Activated B cell treated with CpG ODN at 0.5 μM for 24 hours (primary cell): ENCODE data around the gene FMR1. TPM values are rescaled to one million over a fixed set of nuclear protein-coding genes. Genes with fewer than 3 reads are reported as not detected.

Source experiments
- ATAC-seq: fragments of 200-7000 bp; cut with Tn5 transposase; one replicate; pipeline ENCODE4 v1.10.0; 2021; ENCODE audit warnings: low read depth, mild to moderate bottlenecking, moderate library complexity
- CTCF ChIA-PET: fragments of 350-600 bp; sonication (Branson Sonifier 250); formaldehyde crosslinking; loops from one replicate; lab custom pipeline; 2021; ENCODE audit warnings: antibody characterized with exemption; lab: Charles Lee
- POLR2A ChIA-PET: fragments of 350-600 bp; sonication (Branson Sonifier 250); formaldehyde crosslinking; loops from one replicate; lab custom pipeline; 2021; ENCODE audit warnings: antibody characterized with exemption; lab: Charles Lee
- DNase-seq: peaks from one replicate; pipeline ENCODE4 v3.0.0; 2022
- H3K27ac Mint-ChIP-seq: one replicate; pipeline ENCODE4 v1.8.0; 2020; ENCODE audit warnings: mixed read lengths
- H3K27me3 Mint-ChIP-seq: one replicate; pipeline ENCODE4 v1.8.0; 2021; ENCODE audit warnings: mixed read lengths
- H3K36me3 Mint-ChIP-seq: one replicate; pipeline ENCODE4 v1.8.0; 2021; ENCODE audit warnings: low read depth, mixed read lengths
- H3K4me1 Mint-ChIP-seq: one replicate; pipeline ENCODE4 v1.8.0; 2021; ENCODE audit warnings: mixed read lengths
- H3K4me3 Mint-ChIP-seq: one replicate; pipeline ENCODE4 v1.8.0; 2020; ENCODE audit warnings: mild to moderate bottlenecking, mixed read lengths
- H3K9me3 Mint-ChIP-seq: one replicate; pipeline ENCODE4 v1.8.0; 2020; ENCODE audit warnings: mixed read lengths
- intact Hi-C: fragments of 100-400 bp; cut with micrococcal nuclease; formaldehyde crosslinking; loops from one replicate; pipeline ENCODE4 v1.15.1; 2024
- total RNA-seq: library from RNA; stranded (reverse); gene quantifications from 2 replicates; pipeline ENCODE4 v1.2.3, GENCODE V29; 2022
- TF ChIP-seq, protein P1 (sequence below): fragments of 200-600 bp; IDR thresholded peaks from one replicate; pipeline ENCODE4 v1.8.0; 2022; ENCODE audit warnings: antibody characterized with exemption, mild to moderate bottlenecking

Gene FMR1
- total RNA-seq, 1 donor from 2014 or later, result 60.3 TPM

DNA sequence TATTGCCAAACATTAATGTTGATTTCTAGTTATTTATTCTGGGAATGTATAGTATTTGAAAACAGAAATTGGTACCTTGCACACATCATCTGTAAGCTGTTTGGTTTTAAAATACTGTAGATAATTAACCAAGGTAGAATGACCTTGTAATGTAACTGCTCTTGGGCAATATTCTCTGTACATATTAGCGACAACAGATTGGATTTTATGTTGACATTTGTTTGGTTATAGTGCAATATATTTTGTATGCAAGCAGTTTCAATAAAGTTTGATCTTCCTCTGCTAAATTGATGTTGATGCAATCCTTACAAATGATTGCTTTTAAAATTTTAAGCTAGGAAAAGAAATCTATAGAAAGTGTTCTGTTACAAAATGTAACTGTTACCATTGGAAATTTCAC, 38.6 kb downstream of the FMR1 start:
- no peak overlapping the region for H3K27ac Mint-ChIP-seq
- H3K36me3 Mint-ChIP-seq, result peaks cover 28% of the 10 kb centered on the region
- no peaks in the 10 kb centered on the region for H3K4me1 Mint-ChIP-seq
- no peak for DNase-seq
- no peaks in the 10 kb centered on the region for H3K27me3 Mint-ChIP-seq
- POLR2A ChIA-PET, result no interaction called here
- no peak overlapping the region for H3K4me3 Mint-ChIP-seq
- TF ChIP-seq, protein P1, sequence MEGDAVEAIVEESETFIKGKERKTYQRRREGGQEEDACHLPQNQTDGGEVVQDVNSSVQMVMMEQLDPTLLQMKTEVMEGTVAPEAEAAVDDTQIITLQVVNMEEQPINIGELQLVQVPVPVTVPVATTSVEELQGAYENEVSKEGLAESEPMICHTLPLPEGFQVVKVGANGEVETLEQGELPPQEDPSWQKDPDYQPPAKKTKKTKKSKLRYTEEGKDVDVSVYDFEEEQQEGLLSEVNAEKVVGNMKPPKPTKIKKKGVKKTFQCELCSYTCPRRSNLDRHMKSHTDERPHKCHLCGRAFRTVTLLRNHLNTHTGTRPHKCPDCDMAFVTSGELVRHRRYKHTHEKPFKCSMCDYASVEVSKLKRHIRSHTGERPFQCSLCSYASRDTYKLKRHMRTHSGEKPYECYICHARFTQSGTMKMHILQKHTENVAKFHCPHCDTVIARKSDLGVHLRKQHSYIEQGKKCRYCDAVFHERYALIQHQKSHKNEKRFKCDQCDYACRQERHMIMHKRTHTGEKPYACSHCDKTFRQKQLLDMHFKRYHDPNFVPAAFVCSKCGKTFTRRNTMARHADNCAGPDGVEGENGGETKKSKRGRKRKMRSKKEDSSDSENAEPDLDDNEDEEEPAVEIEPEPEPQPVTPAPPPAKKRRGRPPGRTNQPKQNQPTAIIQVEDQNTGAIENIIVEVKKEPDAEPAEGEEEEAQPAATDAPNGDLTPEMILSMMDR, result no peak
- intact Hi-C loops, result no loop called here
- ATAC-seq, result no peak
- CTCF ChIA-PET, result no interaction called here
- no peaks in the 10 kb centered on the region for H3K9me3 Mint-ChIP-seq

- intact Hi-C loops, result no loop called here
- DNase-seq (no peak), ATAC-seq (no peak)
- peaks cover 14% of the 10 kb centered on the region for H3K36me3 Mint-ChIP-seq
- ChIA-PET CTCF (no interaction called here), POLR2A (no interaction called here)
- H3K27ac Mint-ChIP-seq, result no peak overlapping the region
- TF ChIP-seq, protein P1, result no peak
- no peaks in the 10 kb centered on the region for H3K4me1 Mint-ChIP-seq
- no peak overlapping the region for H3K4me3 Mint-ChIP-seq
- H3K27me3 Mint-ChIP-seq, result no peaks in the 10 kb centered on the region
- H3K9me3 Mint-ChIP-seq, result no peaks in the 10 kb centered on the region
Observed at GRCh38 chrX:147953976-147954375, 42.3 kb downstream of the FMR1 start.

DNA sequence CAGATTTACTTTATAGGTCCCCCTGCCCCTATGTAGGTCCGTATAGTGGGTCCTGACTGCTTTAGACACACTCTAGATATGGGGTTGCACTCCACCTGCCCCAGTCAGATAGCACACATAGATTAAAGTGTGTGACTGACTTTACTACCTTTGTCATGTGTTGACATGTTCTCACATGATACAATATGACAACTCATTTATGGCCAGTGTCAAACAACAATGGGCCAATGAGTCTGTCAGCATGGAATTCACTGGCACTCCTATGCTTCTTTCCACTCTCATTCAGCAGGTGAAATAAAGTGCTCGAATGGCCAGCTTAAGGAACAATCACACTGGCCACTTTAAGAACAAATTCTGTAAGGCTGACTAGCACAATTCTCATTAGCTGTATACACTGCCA, 45.6 kb downstream of the FMR1 start:
- no peak for DNase-seq
- CTCF ChIA-PET, result no interaction called here
- H3K27ac Mint-ChIP-seq, result no peak overlapping the region
- no peaks in the 10 kb centered on the region for H3K9me3 Mint-ChIP-seq
- POLR2A ChIA-PET, result no interaction called here
- no peaks in the 10 kb centered on the region for H3K27me3 Mint-ChIP-seq
- H3K4me3 Mint-ChIP-seq, result no peak overlapping the region
- TF ChIP-seq, protein P1, result no peak
- no peaks in the 10 kb centered on the region for H3K4me1 Mint-ChIP-seq
- H3K36me3 Mint-ChIP-seq, result no peaks in the 10 kb centered on the region
- no peak for ATAC-seq
- intact Hi-C loops, result no loop called here

DNA sequence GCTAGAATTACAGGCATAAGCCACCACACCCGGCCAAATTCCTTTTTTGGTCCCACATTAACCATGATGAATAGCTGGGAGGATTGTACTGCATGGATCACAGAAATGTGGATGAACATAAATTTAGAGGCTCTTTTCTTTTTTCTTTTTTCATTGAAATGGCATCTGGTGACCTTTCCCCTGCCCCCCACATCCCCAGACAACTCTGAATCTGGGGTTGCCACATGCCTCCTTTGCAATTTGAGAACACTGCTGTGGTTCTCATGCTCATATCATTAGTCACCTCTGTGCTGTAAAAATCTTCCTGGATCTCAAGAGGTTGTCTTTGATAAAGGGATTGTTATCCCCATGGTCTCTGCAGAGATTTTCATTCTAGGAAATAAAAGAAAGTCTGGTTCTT, 46.6 kb downstream of the FMR1 start:
- ChIA-PET POLR2A (no interaction called here), CTCF (no interaction called here)
- intact Hi-C loops, result no loop called here
- TF ChIP-seq, protein P1, result no peak
- Mint-ChIP-seq H3K36me3 (no peaks in the 10 kb centered on the region), H3K27me3 (no peaks in the 10 kb centered on the region), H3K4me3 (no peak overlapping the region), H3K4me1 (no peaks in the 10 kb centered on the region), H3K9me3 (no peaks in the 10 kb centered on the region), H3K27ac (no peak overlapping the region)
- no peak for DNase-seq
- no peak for ATAC-seq

GRCh38 chrX:147960722-147961121, 49.0 kb downstream of the FMR1 start:
- ChIA-PET POLR2A (no interaction called here), CTCF (no interaction called here)
- Mint-ChIP-seq H3K36me3 (no peaks in the 10 kb centered on the region), H3K4me1 (no peaks in the 10 kb centered on the region), H3K9me3 (no peaks in the 10 kb centered on the region), H3K27me3 (peaks cover 3% of the 10 kb centered on the region), H3K27ac (no peak overlapping the region), H3K4me3 (no peak overlapping the region)
- intact Hi-C loops, result no loop called here
- TF ChIP-seq, protein P1, result no peak
- ATAC-seq (no peak), DNase-seq (no peak)
